Pancreas (tissue), 10 donors: ENCODE measurements around the gene TSPAN12. TPM values are rescaled to one million over a fixed set of nuclear protein-coding genes. Genes with fewer than 3 reads are reported as not detected.

Experiments
- ATAC-seq, 4 donors: fragments of 200-7000 bp; cut with Tn5 transposase; one replicate each; pipeline versions ENCODE4 v1.8.0 to v1.9.1; 2020; ENCODE audit warnings: mild to moderate bottlenecking in 4 of 4, moderate library complexity in 4 of 4
- DNase-seq, 6 donors: peaks; one replicate each; pipeline ENCODE4 v3.0.0-alpha.2; 2020
- FAIRE-seq: peaks from 2 replicates; lab custom pipeline; 2012; peaks lifted over from hg19 to GRCh38; lab: Jason Lieb, UNC
- H3K27ac ChIP-seq, 4 donors: fragments of 200-600 bp; sonication (generic); 1 replicate in 3 of 4; 2 replicates in 1 of 4; pipeline versions ENCODE4 v1.5.0 to v1.8.0; 2020
- H3K27me3 ChIP-seq, 4 donors: fragments of 200-600 bp; one replicate each; pipeline ENCODE4 v1.8.0; 2021
- H3K36me3 ChIP-seq, 3 donors: fragments of 200-600 bp; sonication (generic) in 1 of 3; one replicate each; pipeline versions ENCODE4 v1.5.0 to v1.8.0; 2020 to 2021
- H3K4me1 ChIP-seq, 3 donors: fragments of 200-600 bp; one replicate each; pipeline ENCODE4 v1.8.0; 2021
- H3K4me3 ChIP-seq, 4 donors: fragments of 200-600 bp; sonication (generic) in 2 of 4; one replicate each; pipeline versions ENCODE4 v1.5.0 to v1.8.0; 2020 to 2021
- H3K9me3 ChIP-seq, 4 donors: fragments of 200-600 bp; one replicate each; pipeline ENCODE4 v1.8.0; 2021
- WGBS, 2 donors: extraction: QIAGEN DNeasy Blood & Tissue Kit; methylation state at CpG; one replicate each; pipeline ENCODE4 v1.1.7; 2013; 5-methylcytosine and 5-hydroxymethylcytosine counted together
- intact Hi-C, 3 donors: fragments of 100-400 bp; cut with DNase I; formaldehyde crosslinking; loops; one replicate each; pipeline versions ENCODE4 v1.11.1 to v1.14.2; 2022
- polyA plus RNA-seq, 2 donors: library from polyadenylated mRNA; stranded (reverse); fragments of 200-250 nt; gene quantifications; one replicate each; pipeline ENCODE4 v1.2.3, GENCODE V29; 2013
- total RNA-seq, 6 donors: library from RNA; stranded (reverse); fragmentation: NEBNext Ultra II Directional in 4 of 6; extraction: Animal tissue kit (Norgen Biotek cat#: 25700) in 4 of 6; gene quantifications; one replicate each; pipeline versions ENCODE4 v1.2.1 to v1.2.4, GENCODE V29; 2021 to 2023
- TF ChIP-seq, protein P1 (sequence below), 4 donors: fragments of 200-600 bp; sonication (generic) in 3 of 4; IDR thresholded peaks; one replicate each; pipeline versions ENCODE4 v1.5.0 to v1.8.0; 2021; ENCODE audit warnings: antibody characterized with exemption in 4 of 4
- donor health status: healthy with polysubstance abuse.
- donor health status: DM: no; HTN: no; CAD: no; lungs with moderate emphysema.
- donor health status: DM: no; HTN: no; CAD: no.
- donor health status: control.
- donor health status: control.
- donor health status: Bipolar disorder and iron deficiency.
- donor health status: DM: yes; HTN: yes; CAD: no.
- donor health status: DM: no; HTN: no; CAD: no.
- donor health status: DM: no; HTN: no; CAD: no.
- donor health status: DM: yes; HTN: yes; CAD: no.

The TSPAN12 gene
- total and polyA plus RNA-seq, 8 donors = 3.9 to 16.0 (median 8.9) TPM

DNA sequence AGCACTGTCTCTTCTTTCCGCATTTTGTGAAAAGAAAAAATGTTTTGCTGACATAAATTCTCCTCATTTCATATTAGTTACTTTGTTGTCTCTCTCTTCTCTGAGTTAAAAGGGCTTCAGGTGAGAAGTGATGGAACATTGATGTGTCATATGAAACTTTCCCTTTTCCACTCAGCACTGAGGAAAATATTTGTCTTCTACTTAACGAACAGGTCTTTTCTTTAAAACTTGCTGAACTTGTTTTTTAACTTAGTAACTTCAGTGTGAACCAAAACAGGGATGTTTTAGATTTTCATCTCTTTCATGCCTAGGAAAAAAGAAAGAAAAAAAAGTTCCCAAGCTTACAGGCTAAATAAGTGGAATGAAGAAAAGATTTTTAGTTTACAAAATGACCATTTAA, 19.0 kb upstream of the TSPAN12 start:
- H3K4me3 ChIP-seq = no peak overlapping the region
- H3K27ac ChIP-seq = no peak overlapping the region
- no peaks in the 10 kb centered on the region for H3K36me3 ChIP-seq
- TF ChIP-seq, protein P1, sequence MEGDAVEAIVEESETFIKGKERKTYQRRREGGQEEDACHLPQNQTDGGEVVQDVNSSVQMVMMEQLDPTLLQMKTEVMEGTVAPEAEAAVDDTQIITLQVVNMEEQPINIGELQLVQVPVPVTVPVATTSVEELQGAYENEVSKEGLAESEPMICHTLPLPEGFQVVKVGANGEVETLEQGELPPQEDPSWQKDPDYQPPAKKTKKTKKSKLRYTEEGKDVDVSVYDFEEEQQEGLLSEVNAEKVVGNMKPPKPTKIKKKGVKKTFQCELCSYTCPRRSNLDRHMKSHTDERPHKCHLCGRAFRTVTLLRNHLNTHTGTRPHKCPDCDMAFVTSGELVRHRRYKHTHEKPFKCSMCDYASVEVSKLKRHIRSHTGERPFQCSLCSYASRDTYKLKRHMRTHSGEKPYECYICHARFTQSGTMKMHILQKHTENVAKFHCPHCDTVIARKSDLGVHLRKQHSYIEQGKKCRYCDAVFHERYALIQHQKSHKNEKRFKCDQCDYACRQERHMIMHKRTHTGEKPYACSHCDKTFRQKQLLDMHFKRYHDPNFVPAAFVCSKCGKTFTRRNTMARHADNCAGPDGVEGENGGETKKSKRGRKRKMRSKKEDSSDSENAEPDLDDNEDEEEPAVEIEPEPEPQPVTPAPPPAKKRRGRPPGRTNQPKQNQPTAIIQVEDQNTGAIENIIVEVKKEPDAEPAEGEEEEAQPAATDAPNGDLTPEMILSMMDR (IDR thresholded peaks at IDR 0.05) = no peak
- FAIRE-seq (no peak), DNase-seq (no peak), ATAC-seq (no peak)
- intact Hi-C loops = no loop called here
- 56% methylated on average over 2 of the region's 2 CpGs for WGBS, 2 donors
- no peaks in the 10 kb centered on the region for H3K4me1 ChIP-seq
- no peaks in the 10 kb centered on the region for H3K9me3 ChIP-seq
- H3K27me3 ChIP-seq = no peaks in the 10 kb centered on the region

DNA sequence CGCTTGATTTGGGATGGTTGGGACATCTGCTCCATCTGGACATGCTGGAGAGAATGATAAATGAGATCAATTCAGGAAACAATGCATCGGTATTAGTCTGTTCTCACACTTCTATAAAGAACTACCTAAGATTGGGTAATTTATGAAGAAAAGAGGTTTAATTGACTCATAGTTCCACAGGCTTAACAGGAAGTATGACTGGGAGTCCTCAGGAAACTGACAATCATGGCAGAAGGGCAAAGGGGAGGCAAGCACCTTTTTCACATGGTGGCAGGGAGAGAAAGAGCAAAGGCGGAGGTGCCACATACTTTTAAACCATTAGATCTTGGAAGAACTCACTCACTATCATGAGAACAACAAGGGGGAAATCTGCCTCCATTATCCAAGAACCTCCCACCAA, 16.8 kb upstream of the TSPAN12 start:
- no peak for ATAC-seq
- 88 to 96% methylated on average over 3 of the region's 3 CpGs for WGBS, 2 donors

DNA sequence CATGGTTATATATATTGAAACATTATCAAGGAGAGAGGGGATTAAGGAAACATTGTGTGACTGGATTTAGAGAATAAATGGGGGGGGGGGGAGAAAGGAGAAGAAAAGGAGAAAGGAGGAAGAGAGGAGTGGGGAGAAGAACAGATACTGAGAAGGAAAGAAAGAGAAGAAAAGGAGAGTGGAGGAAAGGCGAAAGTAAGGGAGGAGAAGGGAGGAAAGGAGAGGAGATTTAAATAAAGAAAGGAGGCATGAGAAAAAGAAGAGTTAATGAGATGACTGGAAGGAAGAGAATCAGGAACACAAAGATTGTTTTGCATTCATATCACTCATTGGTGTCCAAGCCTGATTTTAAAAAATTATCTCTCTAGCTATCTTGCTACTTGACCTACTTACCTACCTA, 16.1 kb upstream of the TSPAN12 start:
- no peak for FAIRE-seq

More for the DNA sequence above, 16.8 kb upstream of the TSPAN12 start:
- Histone ChIP-seq H3K27me3 (no peaks in the 10 kb centered on the region), H3K4me3 (no peak overlapping the region), H3K9me3 (no peaks in the 10 kb centered on the region), H3K36me3 (no peaks in the 10 kb centered on the region), H3K4me1 (no peaks in the 10 kb centered on the region), H3K27ac (no peak overlapping the region)
- FAIRE-seq (no peak), DNase-seq (no peak)
- TF ChIP-seq, protein P1 (IDR thresholded peaks at IDR 0.05) = no peak
- intact Hi-C loops = no loop called here

DNA sequence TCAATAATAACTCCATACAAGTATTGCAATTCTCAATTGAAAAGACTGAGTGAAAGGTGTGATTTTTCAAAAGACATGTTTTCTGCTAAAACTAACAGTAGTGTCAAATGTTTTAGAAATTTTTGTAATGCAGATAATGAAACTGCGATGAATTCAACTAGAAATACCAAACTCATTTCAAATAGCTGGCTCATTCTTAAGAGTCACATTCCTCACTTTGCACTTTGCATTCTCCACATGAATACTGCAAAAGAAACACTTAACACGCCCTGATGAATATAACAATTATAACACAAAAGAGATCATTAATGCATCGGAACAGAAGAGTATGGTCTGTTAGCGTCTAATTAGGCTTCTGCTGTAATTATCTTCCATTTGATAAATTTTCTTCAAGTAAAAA, 15.5 kb upstream of the TSPAN12 start:
- TF ChIP-seq, protein P1 (IDR thresholded peaks at IDR 0.05) = no peak
- no peaks in the 10 kb centered on the region for H3K36me3 ChIP-seq
- intact Hi-C loops = no loop called here
- no peaks in the 10 kb centered on the region for H3K9me3 ChIP-seq
- no peak for ATAC-seq
- no peak for FAIRE-seq
- no peaks in the 10 kb centered on the region for H3K4me1 ChIP-seq
- WGBS, 2 donors = 84 to 90% methylated on average over 4 of the region's 4 CpGs
- DNase-seq = no peak
- H3K27me3 ChIP-seq = no peaks in the 10 kb centered on the region
- H3K4me3 ChIP-seq = no peak overlapping the region
- H3K27ac ChIP-seq = no peak overlapping the region

More for the DNA sequence above, 16.1 kb upstream of the TSPAN12 start:
- 85 to 90% methylated on average over 1 of the region's 1 CpG for WGBS, 2 donors
- Histone ChIP-seq H3K9me3 (no peaks in the 10 kb centered on the region), H3K36me3 (no peaks in the 10 kb centered on the region), H3K4me1 (no peaks in the 10 kb centered on the region), H3K27me3 (no peaks in the 10 kb centered on the region), H3K27ac (no peak overlapping the region), H3K4me3 (no peak overlapping the region)
- ATAC-seq = no peak
- intact Hi-C loops = no loop called here
- no peak for DNase-seq
- TF ChIP-seq, protein P1 (IDR thresholded peaks at IDR 0.05) = no peak

DNA sequence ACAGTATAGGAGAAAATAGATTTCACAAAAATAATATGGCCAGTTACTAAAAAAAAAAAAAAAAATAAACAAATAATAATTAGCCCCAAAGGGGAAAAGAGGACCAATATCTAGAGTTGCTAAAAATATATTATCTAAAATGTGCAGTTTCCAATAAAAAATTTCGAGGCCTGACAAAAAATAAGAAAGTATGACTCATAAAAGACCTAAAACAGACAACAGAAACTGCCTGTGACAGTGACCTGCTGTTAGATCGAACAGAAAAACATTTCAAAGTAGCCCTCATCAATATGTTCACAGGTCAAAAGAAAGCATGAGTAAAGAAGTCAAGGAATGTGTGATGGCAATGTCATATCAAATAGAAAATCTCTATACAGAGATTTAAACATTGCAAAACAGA, 11.8 kb upstream of the TSPAN12 start:
- no peaks in the 10 kb centered on the region for H3K4me1 ChIP-seq
- H3K27ac ChIP-seq = no peak overlapping the region
- FAIRE-seq (no peak), ATAC-seq (no peak), DNase-seq (no peak)
- H3K27me3 ChIP-seq = no peaks in the 10 kb centered on the region
- intact Hi-C loops = loop anchor here in 1 of 3 donors (10.0 kb wide), 1 partner anchor 65 kb away; no protein-coding TSS in a partner anchor
- no peaks in the 10 kb centered on the region for H3K9me3 ChIP-seq
- 68 to 70% methylated on average over 2 of the region's 2 CpGs for WGBS, 2 donors
- H3K4me3 ChIP-seq = no peak overlapping the region
- TF ChIP-seq, protein P1 (IDR thresholded peaks at IDR 0.05) = no peak
- no peaks in the 10 kb centered on the region for H3K36me3 ChIP-seq
